Natural killer cell (primary cell): Measurements from ENCODE around the gene GJA8. TPM values are rescaled to one million over a fixed set of nuclear protein-coding genes. Genes with fewer than 3 reads are reported as not detected.

Source experiments
- ATAC-seq, 3 donors: fragments of 150-1000 bp in 2 of 3; fragments of 200-7000 bp in 1 of 3; cut with Tn5 transposase; 1 replicate in 1 of 3; 2 replicates in 2 of 3; pipeline ENCODE4 v1.10.0; 2021; ENCODE audit warnings: mild to moderate bottlenecking in 2 of 3, moderate library complexity in 2 of 3
- DNase-seq, 2 donors: peaks; one replicate each; pipeline versions ENCODE4 v3.0.0 to v3.0.0-alpha.2; 2013 to 2021; ENCODE audit warnings: mixed read lengths in 1 of 2
- H3K27ac ChIP-seq: one replicate; pipeline ENCODE4 v1.5.1; 2013; ENCODE audit warnings: mild to moderate bottlenecking, low read length
- H3K27me3 ChIP-seq: one replicate; pipeline ENCODE4 v1.6.1; 2013; ENCODE audit warnings: low read length; ENCODE audit not compliant: control insufficient read depth, insufficient read depth
- H3K36me3 ChIP-seq: one replicate; pipeline ENCODE4 v1.6.1; 2013; ENCODE audit warnings: low read length; ENCODE audit not compliant: control insufficient read depth, insufficient read depth
- H3K4me1 ChIP-seq: one replicate; pipeline ENCODE4 v1.6.1; 2013; ENCODE audit warnings: low read length; ENCODE audit not compliant: control insufficient read depth, insufficient read depth
- H3K4me3 ChIP-seq: one replicate; pipeline ENCODE4 v1.5.1; 2013; ENCODE audit warnings: low read length
- H3K9me3 ChIP-seq: one replicate; pipeline ENCODE4 v1.6.1; 2013; ENCODE audit warnings: low read length; ENCODE audit not compliant: control insufficient read depth, insufficient read depth
- H3K27ac Mint-ChIP-seq, 2 donors: one replicate each; pipeline ENCODE4 v1.8.0; 2022; ENCODE audit warnings: mild to moderate bottlenecking in 2 of 2, mixed read lengths in 2 of 2, moderate library complexity in 1 of 2
- H3K27me3 Mint-ChIP-seq, 2 donors: one replicate each; pipeline ENCODE4 v1.8.0; 2022; ENCODE audit warnings: low read depth in 2 of 2, mixed read lengths in 2 of 2
- H3K36me3 Mint-ChIP-seq: one replicate; pipeline ENCODE4 v1.8.0; 2022; ENCODE audit warnings: mixed read lengths
- H3K4me1 Mint-ChIP-seq, 2 donors: one replicate each; pipeline ENCODE4 v1.8.0; 2022; ENCODE audit warnings: mixed read lengths in 2 of 2
- H3K4me3 Mint-ChIP-seq: one replicate; pipeline ENCODE4 v1.8.0; 2022; ENCODE audit warnings: mild to moderate bottlenecking, moderate library complexity, mixed read lengths
- H3K9me3 Mint-ChIP-seq, 2 donors: one replicate each; pipeline ENCODE4 v1.8.0; 2022; ENCODE audit warnings: mixed read lengths in 2 of 2
- WGBS: methylation state at CpG from one replicate; pipeline ENCODE4 v1.1.7; 2013; ENCODE audit warnings: missing lambda C conversion rate; ENCODE audit not compliant: insufficient coverage; 5-methylcytosine and 5-hydroxymethylcytosine counted together
- intact Hi-C: fragments of 100-400 bp; cut with micrococcal nuclease; formaldehyde crosslinking; loops from one replicate; pipeline ENCODE4 v1.14.2; 2022
- total RNA-seq, 4 donors: library from RNA; stranded (reverse); fragments of 120-200 nt in 1 of 4; gene quantifications; one replicate each; pipeline versions ENCODE4 v1.2.3 to v1.2.4, GENCODE V29; 2013 to 2022
- TF ChIP-seq, protein P1 (sequence below): fragments of 200-600 bp; IDR thresholded peaks from one replicate; pipeline ENCODE4 v1.8.0; 2022; ENCODE audit warnings: antibody characterized with exemption

The GJA8 gene
- total RNA-seq, 3 donors from 2014 or later (not counting 1 experiment from before 2014, with no cell fraction given) = not detected

DNA sequence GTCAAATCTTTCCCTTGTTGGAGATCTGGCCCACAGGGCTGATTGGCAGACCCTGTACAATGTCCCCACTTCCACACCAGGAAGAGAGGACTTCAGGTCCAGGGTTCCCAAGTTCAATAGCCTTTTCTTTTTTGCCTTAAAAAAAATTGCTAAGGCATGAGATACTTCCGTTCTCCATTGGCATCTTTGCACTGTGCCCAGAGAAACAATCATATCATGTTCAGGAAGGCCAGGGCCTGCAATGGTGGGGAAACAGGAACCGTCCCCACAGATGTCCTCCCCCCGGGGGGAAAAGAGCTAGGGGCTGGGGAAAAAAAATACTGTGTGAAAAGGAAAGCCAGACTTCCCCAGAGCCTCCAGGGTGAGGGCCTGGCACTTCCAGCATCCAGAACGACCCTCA is 24.6 kb upstream of the GJA8 start:
- Histone ChIP-seq H3K27ac (no peak overlapping the region), H3K36me3 (no peaks in the 10 kb centered on the region), H3K27me3 (no peaks in the 10 kb centered on the region), H3K9me3 (no peaks in the 10 kb centered on the region), H3K4me3 (no peak overlapping the region), H3K4me1 (no peaks in the 10 kb centered on the region)
- Mint-ChIP-seq H3K36me3 (no peaks in the 10 kb centered on the region), H3K27me3 (peaks cover 29 to 50% of the 10 kb centered on the region in 2 donors), H3K9me3 (peaks cover 0 to 2% of the 10 kb centered on the region in 2 donors), H3K4me1 (no peaks in the 10 kb centered on the region), H3K4me3 (no peak overlapping the region), H3K27ac (no peak overlapping the region)
- DNase-seq (no peak), ATAC-seq (no peak)
- TF ChIP-seq, protein P1, sequence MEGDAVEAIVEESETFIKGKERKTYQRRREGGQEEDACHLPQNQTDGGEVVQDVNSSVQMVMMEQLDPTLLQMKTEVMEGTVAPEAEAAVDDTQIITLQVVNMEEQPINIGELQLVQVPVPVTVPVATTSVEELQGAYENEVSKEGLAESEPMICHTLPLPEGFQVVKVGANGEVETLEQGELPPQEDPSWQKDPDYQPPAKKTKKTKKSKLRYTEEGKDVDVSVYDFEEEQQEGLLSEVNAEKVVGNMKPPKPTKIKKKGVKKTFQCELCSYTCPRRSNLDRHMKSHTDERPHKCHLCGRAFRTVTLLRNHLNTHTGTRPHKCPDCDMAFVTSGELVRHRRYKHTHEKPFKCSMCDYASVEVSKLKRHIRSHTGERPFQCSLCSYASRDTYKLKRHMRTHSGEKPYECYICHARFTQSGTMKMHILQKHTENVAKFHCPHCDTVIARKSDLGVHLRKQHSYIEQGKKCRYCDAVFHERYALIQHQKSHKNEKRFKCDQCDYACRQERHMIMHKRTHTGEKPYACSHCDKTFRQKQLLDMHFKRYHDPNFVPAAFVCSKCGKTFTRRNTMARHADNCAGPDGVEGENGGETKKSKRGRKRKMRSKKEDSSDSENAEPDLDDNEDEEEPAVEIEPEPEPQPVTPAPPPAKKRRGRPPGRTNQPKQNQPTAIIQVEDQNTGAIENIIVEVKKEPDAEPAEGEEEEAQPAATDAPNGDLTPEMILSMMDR = no peak
- 33% methylated on average over 4 of the region's 4 CpGs for WGBS
- intact Hi-C loops = no loop called here

DNA sequence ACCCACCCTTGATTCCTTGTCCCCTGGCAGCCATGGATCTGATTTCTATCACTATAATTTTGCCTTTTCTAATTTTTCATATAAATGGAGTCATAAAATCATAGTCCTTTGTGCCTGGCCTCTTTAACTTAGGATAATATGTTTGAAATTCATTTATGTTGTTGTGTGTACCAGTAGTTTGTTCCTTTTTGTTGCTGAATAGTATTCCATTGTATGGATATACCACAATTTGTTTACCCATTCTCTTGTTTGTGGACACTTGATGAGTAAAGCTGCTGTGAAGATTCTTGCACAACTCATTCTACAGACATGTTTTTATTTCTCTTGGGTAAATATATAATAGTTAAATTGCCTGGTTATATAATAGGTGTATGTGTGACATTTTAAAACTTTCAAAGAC is 22.7 kb upstream of the GJA8 start:
- Histone ChIP-seq H3K4me1 (no peaks in the 10 kb centered on the region), H3K27ac (no peak overlapping the region), H3K4me3 (no peak overlapping the region), H3K9me3 (no peaks in the 10 kb centered on the region), H3K36me3 (no peaks in the 10 kb centered on the region), H3K27me3 (no peaks in the 10 kb centered on the region)
- H3K4me3 Mint-ChIP-seq = no peak overlapping the region
- no peak overlapping the region for H3K27ac Mint-ChIP-seq
- TF ChIP-seq, protein P1 = no peak
- H3K4me1 Mint-ChIP-seq = no peaks in the 10 kb centered on the region
- no peak for DNase-seq
- H3K27me3 Mint-ChIP-seq = peaks cover 29 to 55% of the 10 kb centered on the region in 2 donors
- peaks cover 0 to 2% of the 10 kb centered on the region in 2 donors for H3K9me3 Mint-ChIP-seq
- intact Hi-C loops = no loop called here
- H3K36me3 Mint-ChIP-seq = no peaks in the 10 kb centered on the region
- ATAC-seq = no peak

DNA sequence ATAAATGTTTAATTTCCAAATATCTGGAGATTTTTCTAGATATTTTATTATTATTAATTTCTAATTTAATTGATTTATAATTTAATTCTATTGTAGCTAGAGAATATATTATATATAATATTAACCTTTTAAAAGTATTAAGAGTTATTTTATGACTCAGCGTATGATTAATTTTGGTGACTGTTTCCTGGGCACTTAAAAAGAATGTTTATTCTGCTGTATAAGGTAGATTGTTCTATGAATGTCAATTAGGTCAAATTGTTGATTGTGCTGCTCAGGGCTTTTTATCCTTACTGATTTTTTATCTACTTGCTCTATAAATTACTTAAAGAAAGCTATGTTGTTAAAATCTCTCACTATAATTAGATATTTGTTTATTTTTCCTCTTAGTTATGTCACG is 20.1 kb upstream of the GJA8 start:
- Histone ChIP-seq H3K27me3 (no peaks in the 10 kb centered on the region), H3K27ac (no peak overlapping the region), H3K4me1 (no peaks in the 10 kb centered on the region), H3K9me3 (no peaks in the 10 kb centered on the region), H3K4me3 (no peak overlapping the region), H3K36me3 (no peaks in the 10 kb centered on the region)
- Mint-ChIP-seq H3K9me3 (peaks cover 0 to 2% of the 10 kb centered on the region in 2 donors), H3K36me3 (no peaks in the 10 kb centered on the region), H3K27ac (no peak overlapping the region), H3K27me3 (peaks cover 22 to 40% of the 10 kb centered on the region in 2 donors), H3K4me1 (no peaks in the 10 kb centered on the region), H3K4me3 (no peak overlapping the region)
- TF ChIP-seq, protein P1 = no peak
- DNase-seq (no peak), ATAC-seq (no peak)
- WGBS = no CpG with 5 or more reads among the region's 2 CpGs
- intact Hi-C loops = no loop called here

DNA sequence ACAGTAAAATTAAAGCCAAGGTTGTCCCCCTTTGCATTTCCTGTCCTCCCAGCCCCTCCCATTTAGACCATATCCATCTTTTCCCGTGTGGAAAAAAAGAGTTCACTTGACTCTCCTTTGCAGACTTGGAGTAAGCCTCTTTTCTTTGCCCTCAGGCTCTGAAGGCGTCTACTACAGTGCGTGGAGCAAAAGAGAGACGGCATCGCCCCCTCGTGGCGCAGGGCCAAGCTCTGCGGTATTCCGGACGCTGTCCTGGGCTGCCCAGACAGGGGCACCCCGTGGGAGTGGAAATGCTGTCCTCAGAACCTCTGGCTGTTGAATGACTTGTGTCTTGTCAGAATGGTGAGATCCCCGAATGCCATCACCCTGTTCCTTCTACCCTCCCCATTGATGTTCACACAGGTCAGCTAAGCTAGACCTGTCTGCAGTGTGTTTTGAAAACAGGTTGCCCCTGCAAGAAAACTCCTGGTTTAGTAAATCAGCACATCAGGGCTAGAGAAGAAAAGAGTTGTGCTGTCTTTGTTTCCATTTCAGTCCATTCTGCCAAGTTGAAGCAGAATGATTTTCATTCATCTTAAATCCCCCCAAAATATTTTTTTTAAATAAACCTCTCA is 12.3 kb upstream of the GJA8 start:
- no peaks in the 10 kb centered on the region for H3K27me3 ChIP-seq
- DNase-seq = peak; percentile 31 to 69
- H3K4me3 ChIP-seq = no peak overlapping the region
- H3K27ac ChIP-seq = no peak overlapping the region
- H3K4me1 ChIP-seq = no peaks in the 10 kb centered on the region
- H3K27ac Mint-ChIP-seq = no peak overlapping the region
- intact Hi-C loops = loop anchor here (2.0 to 10.0 kb wide), 3 partner anchors 165 to 617 kb away; no protein-coding TSS in a partner anchor
- TF ChIP-seq, protein P1 = peak; percentile 39
- H3K36me3 ChIP-seq = no peaks in the 10 kb centered on the region
- no peaks in the 10 kb centered on the region for H3K9me3 ChIP-seq
- peak; percentile 52 to 89 (median 64) for ATAC-seq
- H3K27me3 Mint-ChIP-seq = peaks cover 8 to 15% of the 10 kb centered on the region in 2 donors
- no peaks in the 10 kb centered on the region for H3K4me1 Mint-ChIP-seq
- no peak overlapping the region for H3K4me3 Mint-ChIP-seq
- no peaks in the 10 kb centered on the region for H3K9me3 Mint-ChIP-seq
- H3K36me3 Mint-ChIP-seq = no peaks in the 10 kb centered on the region
- WGBS = 11% methylated on average over 12 of the region's 12 CpGs
